Activated CD4-positive, alpha-beta T cell treated with anti-CD3 and anti-CD28 coated beads, Interleukin-2, Interleukin-6, amounts not matched to agents 100 ng/mL and 50 ng/mL, durations not matched to agents 16 hours and 8 hours (primary cell): ENCODE measurements around the gene THOC5.

Experiments
- DNase-seq: peaks from one replicate; pipeline ENCODE4 v3.0.0-alpha.2; 2020

The THOC5 gene

GRCh38 chr22:29470159-29470855 lies 83.2 kb downstream of the THOC5 start:
- DNase-seq, result peak; percentile 86

- DNase-seq, result no peak
These were observed 83.8 kb downstream of the THOC5 start for GRCh38 chr22:29469755-29470154.

DNA sequence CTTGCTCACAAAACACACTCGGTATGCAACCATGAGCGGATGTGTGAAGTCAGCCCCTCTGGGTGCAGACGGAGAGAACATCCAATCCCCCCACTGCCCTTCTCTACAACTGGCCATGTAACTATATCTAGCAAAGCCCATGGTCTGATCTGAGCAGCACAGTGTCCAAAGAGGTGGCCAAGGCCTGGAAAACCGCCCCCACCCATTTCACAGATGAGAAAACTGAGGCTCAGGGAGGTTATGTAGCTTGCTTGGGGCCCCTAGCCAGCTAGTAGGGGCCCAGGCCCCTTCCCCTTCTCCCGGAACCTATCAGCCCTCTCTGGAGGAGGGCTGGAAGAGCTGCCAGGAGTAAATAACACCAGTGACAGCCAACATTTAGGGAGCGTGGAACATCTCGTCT lies 89.0 kb downstream of the THOC5 start:
- no peak for DNase-seq

DNA sequence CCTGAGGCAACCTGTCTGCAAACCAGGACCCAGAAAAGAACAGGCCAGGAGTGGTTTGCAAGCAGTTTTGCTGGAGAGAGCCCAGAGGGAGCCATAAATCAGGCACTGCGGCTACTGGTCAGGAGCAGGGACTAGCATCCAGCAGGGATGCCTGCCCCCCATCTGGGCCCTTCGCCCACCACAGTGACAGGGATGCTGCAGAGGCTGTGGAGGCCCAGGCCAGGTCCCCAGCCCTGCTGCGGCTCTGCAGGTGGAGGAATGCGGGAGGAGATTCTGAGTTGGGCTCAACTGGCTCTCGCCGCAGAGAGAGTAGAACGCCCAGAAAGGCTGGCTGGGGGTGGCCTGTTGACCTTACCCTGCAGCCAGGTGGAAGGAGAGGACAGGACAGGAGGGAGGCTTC lies 89.9 kb downstream of the THOC5 start:
- no peak for DNase-seq

DNA sequence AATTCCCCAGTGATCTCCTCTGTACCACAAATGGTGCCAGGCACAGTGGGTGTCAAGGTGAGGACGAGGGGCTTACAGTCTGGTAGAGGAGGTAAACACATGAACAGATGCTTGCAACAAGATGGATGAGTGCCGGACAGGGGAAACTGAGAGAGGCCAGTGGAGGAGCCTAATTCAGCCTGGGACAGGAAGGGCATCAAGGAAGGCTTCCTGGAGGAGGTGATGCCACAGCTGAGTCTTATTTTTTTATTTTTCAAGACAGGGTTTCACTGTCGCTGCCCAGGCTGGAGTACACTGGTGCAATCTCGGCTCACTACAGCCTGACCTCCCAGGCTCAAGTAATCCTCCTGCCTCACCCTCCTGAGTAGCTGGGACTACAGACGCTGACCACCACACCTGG lies 92.3 kb downstream of the THOC5 start:
- DNase-seq, result no peak

- DNase-seq, result no peak
These were observed 93.8 kb downstream of the THOC5 start for GRCh38 chr22:29459773-29460172.

GRCh38 chr22:29458551-29458950 lies 95.0 kb downstream of the THOC5 start:
- no peak for DNase-seq

- peak; percentile 54 for DNase-seq
These were observed 95.8 kb downstream of the THOC5 start for GRCh38 chr22:29457730-29458129.

GRCh38 chr22:29456211-29456671 lies 97.3 kb downstream of the THOC5 start:
- DNase-seq, result no peak
